LNCaP clone FGC (cell line): ENCODE measurements around the gene PLCD1.
"Not testable (repeated sequence)": the region's sequence is repeated elsewhere in the genome, so short reads cannot be mapped to it uniquely, and the experiment has no call there.

Source experiments
- DNase-seq: peaks from one replicate; pipeline ENCODE4 v3.0.0-alpha.2; 2011; ENCODE audit warnings: low read depth
- H3K4me3 ChIP-seq: 2 replicates; pipeline ENCODE4 v1.5.1; 2011; ENCODE audit warnings: mild to moderate bottlenecking, low read depth, low read length, control low read depth
- CTCF ChIP-seq: IDR thresholded peaks from 2 replicates; pipeline ENCODE4 v1.5.1; 2012; ENCODE audit warnings: mild to moderate bottlenecking; ENCODE audit not compliant: control insufficient read depth, insufficient read depth; ENCODE audit errors: extremely low read depth

Gene PLCD1

GRCh38 chr3:37988931-37989525, 40.4 kb downstream of the PLCD1 start:
- DNase-seq, result no peak
- no peak overlapping the region for H3K4me3 ChIP-seq
- TF ChIP-seq CTCF, result no peak

DNA sequence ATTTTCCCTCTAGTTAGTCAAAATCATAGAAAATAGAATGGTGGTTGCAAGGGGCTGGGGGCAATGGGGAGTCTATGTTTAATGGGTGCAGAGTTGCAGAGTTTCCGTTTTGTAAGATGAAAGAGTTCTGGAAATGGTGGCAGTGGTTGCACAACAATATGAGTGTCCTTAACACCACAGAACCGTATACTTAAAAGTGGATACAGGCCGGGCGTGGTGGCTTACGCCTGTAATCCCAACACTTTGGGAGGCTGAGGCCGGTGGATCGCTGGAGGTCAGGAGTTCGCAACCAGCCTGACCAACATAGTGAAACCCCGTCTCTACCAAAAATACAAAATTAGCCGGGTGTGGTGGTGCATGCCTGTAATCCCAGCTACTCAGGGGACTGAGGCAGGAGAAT, 41.1 kb downstream of the PLCD1 start:
- DNase-seq, H3K4me3 ChIP-seq: not testable (repeated sequence)

DNA sequence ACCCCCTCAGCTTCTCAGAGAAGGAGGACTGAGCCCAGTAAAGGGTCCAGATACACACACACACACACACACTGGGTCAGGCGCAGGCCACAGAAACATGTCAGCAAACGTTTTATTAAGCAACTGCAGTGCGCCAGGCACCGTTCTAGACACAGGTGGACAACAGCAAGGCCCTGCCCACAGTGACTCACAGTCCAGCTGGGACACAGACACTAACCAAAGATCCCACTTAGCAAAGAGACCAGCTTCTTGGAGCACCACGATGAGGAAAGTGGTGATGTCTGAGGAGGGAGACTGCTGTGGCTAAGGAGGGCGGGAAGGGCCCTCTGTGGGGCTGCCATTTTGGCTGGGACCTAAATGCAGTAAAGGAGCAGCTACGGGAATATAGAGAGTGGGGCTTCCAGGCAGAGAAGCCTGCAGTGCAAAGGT, 41.7 kb downstream of the PLCD1 start:
- no peak for DNase-seq
- no peak overlapping the region for H3K4me3 ChIP-seq
- TF ChIP-seq CTCF, result no peak

- no peak for DNase-seq
These were observed 42.1 kb downstream of the PLCD1 start for GRCh38 chr3:37987315-37987697.

DNA sequence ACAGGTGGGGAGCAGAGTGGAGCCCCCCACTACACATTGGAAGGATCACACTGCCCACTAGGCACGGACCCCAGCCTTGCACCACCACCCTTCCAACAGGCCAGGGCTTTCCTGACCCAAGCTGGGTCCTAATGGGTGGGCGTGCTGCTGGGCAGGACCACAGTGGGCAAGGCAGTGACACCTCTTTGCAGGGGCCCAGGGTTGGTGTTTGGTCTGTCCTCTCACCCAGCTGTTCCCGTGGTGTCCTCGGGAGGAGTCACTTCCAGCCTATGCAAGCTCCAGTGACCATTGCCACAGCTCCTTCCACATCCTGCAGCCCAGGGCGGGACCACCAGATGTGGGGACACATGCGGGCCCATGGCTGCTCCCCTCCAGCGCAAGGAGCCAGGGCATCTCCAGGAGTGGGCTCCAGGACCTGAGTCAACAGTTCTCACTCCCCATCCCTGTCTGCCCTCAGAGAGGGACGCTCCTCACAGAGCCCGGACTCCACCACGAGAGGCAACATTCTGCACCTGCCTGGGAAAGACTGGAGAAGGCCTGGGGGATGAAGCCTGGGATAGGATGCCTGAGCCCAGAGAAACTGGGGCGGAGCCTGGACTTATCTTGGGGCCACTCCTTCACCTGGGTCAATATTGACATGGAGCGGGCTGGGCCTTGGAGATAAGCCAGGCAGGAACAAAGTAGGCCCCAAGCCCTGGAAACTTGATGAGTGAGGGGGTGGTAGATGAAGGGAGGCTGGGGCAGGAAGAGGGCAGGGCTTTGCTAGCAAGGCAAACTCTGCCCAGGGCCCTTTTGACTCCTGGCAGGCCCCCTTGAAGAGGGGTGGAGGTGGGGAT, 42.7 kb downstream of the PLCD1 start:
- H3K4me3 ChIP-seq, result no peak overlapping the region
- 0 out of 2 replicates have a peak, but pooled peaks have one; percentile 7 for TF ChIP-seq CTCF
- peak; percentile 92 for DNase-seq

More at GRCh38 chr3:37987315-37987697, 42.1 kb downstream of the PLCD1 start:
- no peak overlapping the region for H3K4me3 ChIP-seq
- no peak for TF ChIP-seq CTCF

GRCh38 chr3:37985637-37986320, 43.7 kb downstream of the PLCD1 start:
- TF ChIP-seq CTCF, result no peak
- peak; percentile 74 for DNase-seq
- H3K4me3 ChIP-seq, result no peak overlapping the region

DNA sequence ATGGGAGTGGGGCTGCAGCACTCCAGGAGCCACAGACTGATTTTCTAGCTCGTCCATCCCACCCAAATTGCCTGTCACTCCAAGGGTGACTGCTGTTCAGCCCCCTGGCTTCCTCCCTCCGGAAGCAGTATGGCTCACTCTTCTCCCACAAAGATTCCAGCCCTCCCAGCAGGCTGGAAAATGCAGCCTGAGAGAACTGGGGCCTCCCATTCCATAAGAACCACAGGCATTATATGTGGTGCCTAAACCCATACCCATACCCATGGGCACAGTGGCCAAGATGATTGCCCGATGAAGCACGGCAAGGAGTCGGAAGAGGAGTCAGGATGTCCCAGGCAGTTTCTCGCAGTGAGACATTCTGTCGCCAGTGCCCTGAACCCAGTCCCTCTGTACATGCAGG, 44.8 kb downstream of the PLCD1 start:
- no peak overlapping the region for H3K4me3 ChIP-seq
- no peak for DNase-seq
- no peak for TF ChIP-seq CTCF
